HepG2 (cell line): ENCODE measurements around the gene PELI1. TPM values are rescaled to one million over a fixed set of nuclear protein-coding genes. Genes with fewer than 3 reads are reported as not detected.
A peak's percentile ranks its signal among the peaks of the same experiment; 100 is the strongest.

Experiments used
- FOSL1 ChIP-seq: sonication (generic); formaldehyde crosslinking; IDR thresholded peaks from 2 replicates; pipeline ENCODE4 v1.9.0; 2021; ENCODE audit warnings: missing genetic modification reagents, borderline replicate concordance
- FOXP1 ChIP-seq, 2 experiments: fragments of 450-650 bp in 1 of 2; IDR thresholded peaks; 2 replicates each; pipeline ENCODE4 v1.6.1; 2017 to 2018; ENCODE audit warnings: antibody characterized with exemption in 1 of 2
- GATAD2A ChIP-seq: IDR thresholded peaks from 2 replicates; pipeline ENCODE4 v1.6.1; 2016
- HOXA3 ChIP-seq: sonication (generic); formaldehyde crosslinking; IDR thresholded peaks from 2 replicates; pipeline ENCODE4 v1.5.0; 2020; ENCODE audit warnings: missing genetic modification reagents
- LCORL ChIP-seq, 2 experiments: fragments of 450-650 bp in 1 of 2; sonication (generic) in 1 of 2; formaldehyde crosslinking in 1 of 2; IDR thresholded peaks; 2 replicates each; pipeline versions ENCODE4 v1.5.0 to v1.6.1; 2017 to 2020; ENCODE audit warnings: antibody characterized with exemption in 1 of 2, missing genetic modification reagents in 1 of 2
- NPAS2 ChIP-seq: sonication (generic); formaldehyde crosslinking; IDR thresholded peaks from 2 replicates; pipeline ENCODE4 v1.8.0; 2022; ENCODE audit warnings: mild to moderate bottlenecking, missing genetic modification reagents, borderline replicate concordance
- NR2F6 ChIP-seq, 2 experiments: IDR thresholded peaks; 2 replicates each; pipeline ENCODE4 v1.6.1; 2016; ENCODE audit warnings: antibody characterized with exemption in 1 of 2, mild to moderate bottlenecking in 1 of 2
- PRDM15 ChIP-seq: sonication (generic); formaldehyde crosslinking; IDR thresholded peaks from 2 replicates; pipeline ENCODE4 v1.4.0; 2020; ENCODE audit warnings: missing genetic modification reagents
- RAD21 ChIP-seq: fragments of 450-650 bp; formaldehyde crosslinking; IDR thresholded peaks from 2 replicates; pipeline ENCODE4 v1.5.0; 2020; ENCODE audit warnings: mild to moderate bottlenecking
- SOX13 ChIP-seq, 3 experiments: fragments of 450-650 bp in 1 of 3; sonication (generic) in 1 of 3; formaldehyde crosslinking in 1 of 3; IDR thresholded peaks in 2 of 3; conservative IDR thresholded peaks in 1 of 3; 2 replicates each; pipeline versions ENCODE4 v1.5.0 to v1.6.1; 2016 to 2020; ENCODE audit warnings: antibody characterized with exemption in 1 of 3, mild to moderate bottlenecking in 1 of 3, missing compliant biosample characterization in 1 of 3, missing genetic modification reagents in 1 of 3, moderate library complexity in 1 of 3
- XRCC5 ChIP-seq: fragments of 200-400 bp; formaldehyde crosslinking; optimal IDR thresholded peaks from 2 replicates; pipeline ENCODE3; 2017; ENCODE audit warnings: mild to moderate bottlenecking, low read length
- ZBED4 ChIP-seq: sonication (generic); formaldehyde crosslinking; IDR thresholded peaks from 2 replicates; pipeline ENCODE4 v1.4.0; 2020; ENCODE audit warnings: missing genetic modification reagents, borderline replicate concordance
- ZNF841 ChIP-seq: sonication (generic); formaldehyde crosslinking; IDR thresholded peaks from 2 replicates; pipeline ENCODE4 v1.8.1; 2023; ENCODE audit warnings: missing genetic modification reagents, borderline replicate concordance
- ZXDC ChIP-seq: sonication (generic); formaldehyde crosslinking; IDR thresholded peaks from 2 replicates; pipeline ENCODE4 v1.5.0; 2020; ENCODE audit warnings: mild to moderate bottlenecking, missing genetic modification reagents
- polyA plus RNA-seq, 8 experiments: library from polyadenylated mRNA; depleted of rRNA in 3 of 8; stranded (reverse) in 7 of 8; unstranded in 1 of 8; fragments of >200 nt; fragmentation: Illumina TruSeq in 4 of 8; extraction: Trizol in 4 of 8; gene quantifications; 2 replicates each; pipeline versions ENCODE4 v1.2.1 to v1.2.3, GENCODE V29; 2011 to 2016; ENCODE audit warnings: low read depth in 4 of 8, missing spikeins in 1 of 8, mixed read lengths in 1 of 8; ENCODE audit not compliant: insufficient read depth in 1 of 8
- total RNA-seq, 5 experiments: library from RNA; depleted of rRNA; stranded (reverse); fragments of >200 nt; fragmentation: Illumina TruSeq; extraction: Trizol; gene quantifications; 2 replicates each; pipeline ENCODE4 v1.2.3, GENCODE V29; 2016; ENCODE audit warnings: low read depth in 1 of 5
- TF ChIP-seq, protein P1 (sequence below): sonication (generic); formaldehyde crosslinking; IDR thresholded peaks from 2 replicates; pipeline ENCODE4 v1.8.1; 2022; ENCODE audit warnings: mild to moderate bottlenecking, missing genetic modification reagents

Gene PELI1
- total and polyA plus RNA-seq, 2 of the 13 experiments (the other 11 are each of a cell fraction or from before 2014, with no cell fraction given) = 12.5 to 16.2 TPM

GRCh38 chr2:64144057-64145013 lies at the start of gene PELI1 (continued):
- TF ChIP-seq ZBED4 (no peak; the same call in 1 of the 2 replicates), ZXDC (CRISPR knock-in tag) (no peak), PRDM15 (CRISPR knock-in tag) (no peak), FOSL1 (no peak), SOX13 (IDR thresholded peaks at IDR 0.05) (no peak; the same call in 1 of the 2 replicates), SOX13 (CRISPR knock-in tag; conservative IDR thresholded peaks at IDR 0.05 in 1 of 2, IDR thresholded peaks at IDR 0.05 in 1 of 2) (peak in 1 of 2 experiments; percentile 54; a peak in 1 of 4 replicates), RAD21 (peak; percentile 83), XRCC5 (no peak), FOXP1 (IDR thresholded peaks at IDR 0.05) (peak; percentile 52; the same call in 1 of the 2 replicates), FOXP1 (CRISPR knock-in tag; IDR thresholded peaks at IDR 0.05) (peak; percentile 29; the same call in 1 of the 2 replicates), GATAD2A (peak; percentile 25), NPAS2 (CRISPR knock-in tag) (no peak), LCORL (IDR thresholded peaks at IDR 0.05) (no peak), LCORL (CRISPR knock-in tag; IDR thresholded peaks at IDR 0.05) (no peak), NR2F6 (IDR thresholded peaks at IDR 0.05) (no peak), NR2F6 (CRISPR knock-in tag; IDR thresholded peaks at IDR 0.05) (peak; percentile 71; the same call in 1 of the 2 replicates), ZNF841 (no peak), HOXA3 (CRISPR knock-in tag) (no peak; the same call in 1 of the 2 replicates)
- TF ChIP-seq, protein P1, sequence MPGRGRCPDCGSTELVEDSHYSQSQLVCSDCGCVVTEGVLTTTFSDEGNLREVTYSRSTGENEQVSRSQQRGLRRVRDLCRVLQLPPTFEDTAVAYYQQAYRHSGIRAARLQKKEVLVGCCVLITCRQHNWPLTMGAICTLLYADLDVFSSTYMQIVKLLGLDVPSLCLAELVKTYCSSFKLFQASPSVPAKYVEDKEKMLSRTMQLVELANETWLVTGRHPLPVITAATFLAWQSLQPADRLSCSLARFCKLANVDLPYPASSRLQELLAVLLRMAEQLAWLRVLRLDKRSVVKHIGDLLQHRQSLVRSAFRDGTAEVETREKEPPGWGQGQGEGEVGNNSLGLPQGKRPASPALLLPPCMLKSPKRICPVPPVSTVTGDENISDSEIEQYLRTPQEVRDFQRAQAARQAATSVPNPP (CRISPR knock-in tag) = no peak
